K562 (cell line): ENCODE data around the gene TMEM168. TPM values are rescaled to one million over a fixed set of nuclear protein-coding genes. Genes with fewer than 3 reads are reported as not detected.
A peak's percentile ranks its signal among the peaks of the same experiment; 100 is the strongest.

ENCODE experiments used
- ATAC-seq: fragments of 200-7000 bp; cut with Tn5 transposase; 3 replicates; pipeline ENCODE4 v1.9.1; 2020; ENCODE audit warnings: moderate library complexity
- BruUV-seq: library from RNA; stranded (reverse); fragments of 400-500 nt; replicated peaks from 2 replicates; lab custom pipeline; 2021; lab: Mats Ljungman, UMichigan
- CTCF ChIA-PET: fragments of 300-600 bp; formaldehyde crosslinking; extraction: SDS; loops from one replicate; lab custom pipeline; 2021; ENCODE audit warnings: low intra/inter-chr PET ratio; lab: Yijun Ruan, JAX
- POLR2A ChIA-PET: fragments of 300-600, 350-650 bp; sonication (Branson Sonifier 250); formaldehyde crosslinking; extraction: SDS; loops from one replicate; lab custom pipeline; 2021; ENCODE audit warnings: antibody characterized with exemption, inconsistent platforms; lab: Yijun Ruan, JAX
- DNase-seq, 4 experiments: peaks; one replicate each; pipeline versions ENCODE4 v3.0.0 to v3.0.0-alpha.2; 2011 to 2018; ENCODE audit warnings: low spot score in 3 of 4, mixed read lengths in 3 of 4; ENCODE audit errors: extremely low read depth in 1 of 4
- FAIRE-seq: peaks from 2 replicates; lab custom pipeline; 2011; peaks lifted over from hg19 to GRCh38; lab: Jason Lieb, UNC
- H2AFZ ChIP-seq: 2 replicates; pipeline ENCODE4 v1.6.0; 2011; ENCODE audit warnings: low read depth, low read length, control low read depth, inconsistent platforms
- H3K27ac ChIP-seq: fragments of 200-600 bp; 3 replicates; pipeline ENCODE4 v1.8.0; 2011; ENCODE audit warnings: low read depth, mild to moderate bottlenecking, control low read depth, inconsistent platforms, low read length, moderate library complexity, mixed read lengths; ENCODE audit errors: extremely low read depth
- H3K27me3 ChIP-seq, 2 experiments: fragments of 300-600 bp in 1 of 2; 2 replicates in 1 of 2; 3 replicates in 1 of 2; pipeline versions ENCODE4 v1.6.0 to v1.8.0; 2011; ENCODE audit warnings: inconsistent platforms in 2 of 2, low read length in 2 of 2, mild to moderate bottlenecking in 1 of 2, mixed read lengths in 1 of 2, moderate library complexity in 1 of 2; ENCODE audit not compliant: control insufficient read depth in 2 of 2, insufficient read depth in 2 of 2
- H3K36me3 ChIP-seq: fragments of 300-600 bp; 3 replicates; pipeline ENCODE4 v1.8.0; 2011; ENCODE audit warnings: mild to moderate bottlenecking, low read length, inconsistent platforms; ENCODE audit not compliant: control insufficient read depth, insufficient read depth
- H3K4me1 ChIP-seq, 2 experiments: fragments of 200-600 bp in 1 of 2; replicated peaks in 1 of 2; 2 replicates in 1 of 2; 3 replicates in 1 of 2; pipeline versions ENCODE4 v1.5.1 to v1.8.0; 2011; ENCODE audit warnings: inconsistent platforms in 2 of 2, low read length in 2 of 2, mild to moderate bottlenecking in 1 of 2, mixed read lengths in 1 of 2, moderate library complexity in 1 of 2; ENCODE audit not compliant: control insufficient read depth in 2 of 2, insufficient read depth in 2 of 2
- H3K4me2 ChIP-seq: 2 replicates; pipeline ENCODE4 v1.6.1; 2011; ENCODE audit warnings: low read length, control low read depth, inconsistent platforms, mixed read lengths; ENCODE audit not compliant: insufficient read depth
- H3K4me3 ChIP-seq: fragments of 200-600 bp; sonication (generic), shearing (Covaris generic); 2 replicates; pipeline ENCODE4 v1.5.1; 2016; ENCODE audit warnings: control low read depth, inconsistent platforms
- H3K79me2 ChIP-seq: fragments of 200-600 bp; 3 replicates; pipeline ENCODE4 v1.8.0; 2011; ENCODE audit warnings: low read length, inconsistent platforms; ENCODE audit not compliant: control insufficient read depth, insufficient read depth
- H3K9ac ChIP-seq, 2 experiments: 2 replicates each; pipeline versions ENCODE4 v1.6.0 to v1.6.1; 2011; ENCODE audit warnings: low read depth in 2 of 2, low read length in 2 of 2, control low read depth in 1 of 2, inconsistent platforms in 1 of 2, mild to moderate bottlenecking in 1 of 2, mixed read lengths in 1 of 2; ENCODE audit not compliant: insufficient read depth in 1 of 2
- H3K9me1 ChIP-seq: one replicate; pipeline ENCODE4 v1.6.0; 2011; ENCODE audit warnings: inconsistent platforms, mild to moderate bottlenecking, low read length, moderate library complexity; ENCODE audit not compliant: control insufficient read depth, insufficient read depth
- H3K9me3 ChIP-seq: replicated peaks from 2 replicates; pipeline ENCODE4 v1.5.1; 2011; ENCODE audit warnings: low read depth, low read length, inconsistent platforms; ENCODE audit not compliant: control insufficient read depth, insufficient read depth
- H4K20me1 ChIP-seq: replicated peaks from 2 replicates; pipeline ENCODE4 v1.6.1; 2011; ENCODE audit warnings: low read length, inconsistent platforms, mixed read lengths; ENCODE audit not compliant: control insufficient read depth, insufficient read depth
- ATF2 ChIP-seq: sonication (generic); formaldehyde crosslinking; IDR thresholded peaks from 2 replicates; pipeline ENCODE4 v1.8.1; 2022; ENCODE audit warnings: missing genetic modification reagents
- FOS ChIP-seq: IDR thresholded peaks from 3 replicates; pipeline ENCODE4 v1.6.1; 2011; ENCODE audit not compliant: insufficient read length; ENCODE audit errors: extremely low read depth
- ILF3 ChIP-seq: fragments of 450-650 bp; IDR thresholded peaks from 2 replicates; pipeline ENCODE4 v1.6.1; 2018; ENCODE audit warnings: antibody characterized with exemption, mild to moderate bottlenecking, moderate library complexity, borderline replicate concordance
- MTA2 ChIP-seq: fragments of 450-650 bp; IDR thresholded peaks from 2 replicates; pipeline ENCODE4 v1.6.1; 2016; ENCODE audit warnings: low read depth
- POLR2A ChIP-seq: fragments of 450-650 bp; conservative IDR thresholded peaks from 2 replicates; pipeline ENCODE4 v1.6.1; 2016
- RBM34 ChIP-seq: fragments of 200-400 bp; formaldehyde crosslinking; IDR thresholded peaks from 2 replicates; pipeline ENCODE4 v1.6.1; 2018; ENCODE audit warnings: low read length, borderline replicate concordance; ENCODE audit not compliant: insufficient read depth
- WHSC1 ChIP-seq: IDR thresholded peaks from one replicate; pipeline ENCODE4 v1.6.1; 2012; ENCODE audit warnings: low read length, control low read depth, inconsistent platforms
- ZNF124 ChIP-seq: sonication (generic); formaldehyde crosslinking; IDR thresholded peaks from 2 replicates; pipeline ENCODE4 v1.8.1; 2022; ENCODE audit warnings: missing genetic modification reagents
- WGBS: fragments of 100-300 bp; shearing (Covaris generic); methylation state at CpG from one replicate; pipeline ENCODE4 v1.1.6; 2016; ENCODE audit warnings: low coverage, mixed read lengths; ENCODE audit not compliant: insufficient coverage; ENCODE audit errors: missing lambda C conversion rate; 5-methylcytosine and 5-hydroxymethylcytosine counted together
- in situ Hi-C: fragments of 300-500 bp; cut with MboI; formaldehyde crosslinking; loops from 4 replicates; pipeline ENCODE4 v1.15.0; 2018; ENCODE audit warnings: inconsistent platforms, mixed read lengths
- intact Hi-C: fragments of 100-400 bp; cut with micrococcal nuclease; formaldehyde crosslinking; loops from 2 replicates; pipeline ENCODE4 v1.14.2; 2022
- polyA plus RNA-seq, 8 experiments: library from polyadenylated mRNA; depleted of rRNA in 4 of 8; stranded (reverse) in 5 of 8; unstranded in 3 of 8; fragments of >200 nt; fragmentation: Nextera tagmentation in 2 of 8; fragmentation: Illumina TruSeq in 1 of 8; extraction: Ambion mirVana in 2 of 8; extraction: Trizol in 1 of 8; gene quantifications; 2 replicates each; pipeline versions ENCODE4 v1.2.1 to v1.2.3, GENCODE V29; 2011 to 2014; ENCODE audit warnings: inconsistent platforms in 1 of 8, missing spikeins in 1 of 8
- total RNA-seq, 7 experiments: library from RNA; depleted of rRNA in 6 of 7; stranded (reverse); fragments of >200 nt in 6 of 7; fragmentation: Illumina TruSeq in 2 of 7; extraction: Trizol in 2 of 7; gene quantifications; 2 replicates each; pipeline versions ENCODE4 v1.2.1 to v1.2.3, GENCODE V29; 2011 to 2021; ENCODE audit warnings: low replicate concordance in 1 of 7

The TMEM168 gene
- total and polyA plus RNA-seq, 9 of the 15 experiments (the other 6 are each of a cell fraction or from before 2014, with no cell fraction given), result 19.7 to 50.7 (median 25.4) TPM

- intact Hi-C loops, result no loop called here
- CTCF ChIA-PET, result no interaction called here
- BruUV-seq, result TSS peak; percentile 11
Observed at GRCh38 chr7:112777406-112777805, 12.8 kb downstream of the TMEM168 start.

GRCh38 chr7:112771166-112771565 is 19.0 kb downstream of the TMEM168 start:
- CTCF ChIA-PET, result no interaction called here
- no peak for DNase-seq
- 8% methylated on average over 1 of the region's 1 CpG for WGBS
- no peak overlapping the region for H3K4me3 ChIP-seq
- no peak for TF ChIP-seq FOS
- no peak for TF ChIP-seq MTA2
- TF ChIP-seq RBM34, result no peak
- no peak for TF ChIP-seq WHSC1
- no peak for TF ChIP-seq ATF2 (CRISPR knock-in tag)
- TF ChIP-seq ZNF124 (CRISPR knock-in tag), result no peak
- TF ChIP-seq, all 486 proteins: peak for 0
- H3K4me2 ChIP-seq, result no peak overlapping the region
- no peaks in the 10 kb centered on the region for H3K27me3 ChIP-seq
- intact Hi-C loops (no loop called here), in situ Hi-C loops (no loop called here)
- FAIRE-seq, result no peak
- no peak for ATAC-seq
- no TSS peak for BruUV-seq
- no peaks in the 10 kb centered on the region for H3K9me1 ChIP-seq
- no peaks in the 10 kb centered on the region for H4K20me1 ChIP-seq
- H3K36me3 ChIP-seq, result peaks cover 6% of the 10 kb centered on the region; the same call in 1 of the 3 replicates
- no peaks in the 10 kb centered on the region for H3K9me3 ChIP-seq
- no peak overlapping the region for H3K27ac ChIP-seq
- POLR2A ChIA-PET, result interaction anchor here (3.7 kb wide), 1 partner anchor 12 kb away, joined by 12 read pairs; no protein-coding TSS in a partner anchor
- no peak overlapping the region for H3K9ac ChIP-seq
- H3K79me2 ChIP-seq, result no peaks in the 10 kb centered on the region
- H2AFZ ChIP-seq, result no peak overlapping the region
- no peaks in the 10 kb centered on the region for H3K4me1 ChIP-seq

More at GRCh38 chr7:112777406-112777805, 12.8 kb downstream of the TMEM168 start:
- H3K79me2 ChIP-seq, result peaks cover 8% of the 10 kb centered on the region; the same call in 2 of the 3 replicates
- ATAC-seq (peak; percentile 55), FAIRE-seq (no peak), DNase-seq (no peak)
- H3K27me3 ChIP-seq, result no peaks in the 10 kb centered on the region
- peaks cover 19% of the 10 kb centered on the region; the same call in 1 of the 3 replicates for H3K36me3 ChIP-seq
- no peaks in the 10 kb centered on the region for H3K9me1 ChIP-seq
- no peaks in the 10 kb centered on the region for H4K20me1 ChIP-seq
- in situ Hi-C loops, result no loop called here
- no peak overlapping the region for H3K27ac ChIP-seq
- H3K4me3 ChIP-seq, result no peak overlapping the region
- POLR2A ChIA-PET, result interaction anchor here (0.6 kb wide), 1 partner anchor 12 kb away, joined by 3 read pairs; no protein-coding TSS in a partner anchor
- H3K9ac ChIP-seq, result no peak overlapping the region
- no peaks in the 10 kb centered on the region for H3K9me3 ChIP-seq
- H3K4me2 ChIP-seq, result no peak overlapping the region
- TF ChIP-seq ILF3 (no peak), POLR2A (peak; percentile 46; the same call in 1 of the 2 replicates), WHSC1 (no peak)
- no peaks in the 10 kb centered on the region for H3K4me1 ChIP-seq
- H2AFZ ChIP-seq, result no peak overlapping the region
